Ishikawa (cell line): ENCODE data around the gene AFM.

Source experiments
- FOXM1 ChIP-seq: IDR thresholded peaks from 2 replicates; pipeline ENCODE4 v1.6.1; 2012; ENCODE audit warnings: low read depth, borderline replicate concordance
- REST ChIP-seq: IDR thresholded peaks from 2 replicates; pipeline ENCODE4 v1.6.1; 2012; ENCODE audit warnings: low read depth, mild to moderate bottlenecking
- TAF1 ChIP-seq: IDR thresholded peaks from 2 replicates; pipeline ENCODE4 v1.6.1; 2012; ENCODE audit warnings: low read depth, mild to moderate bottlenecking
- ZBTB7A ChIP-seq: IDR thresholded peaks from 2 replicates; pipeline ENCODE4 v1.6.1; 2012; ENCODE audit warnings: low read depth

DNA sequence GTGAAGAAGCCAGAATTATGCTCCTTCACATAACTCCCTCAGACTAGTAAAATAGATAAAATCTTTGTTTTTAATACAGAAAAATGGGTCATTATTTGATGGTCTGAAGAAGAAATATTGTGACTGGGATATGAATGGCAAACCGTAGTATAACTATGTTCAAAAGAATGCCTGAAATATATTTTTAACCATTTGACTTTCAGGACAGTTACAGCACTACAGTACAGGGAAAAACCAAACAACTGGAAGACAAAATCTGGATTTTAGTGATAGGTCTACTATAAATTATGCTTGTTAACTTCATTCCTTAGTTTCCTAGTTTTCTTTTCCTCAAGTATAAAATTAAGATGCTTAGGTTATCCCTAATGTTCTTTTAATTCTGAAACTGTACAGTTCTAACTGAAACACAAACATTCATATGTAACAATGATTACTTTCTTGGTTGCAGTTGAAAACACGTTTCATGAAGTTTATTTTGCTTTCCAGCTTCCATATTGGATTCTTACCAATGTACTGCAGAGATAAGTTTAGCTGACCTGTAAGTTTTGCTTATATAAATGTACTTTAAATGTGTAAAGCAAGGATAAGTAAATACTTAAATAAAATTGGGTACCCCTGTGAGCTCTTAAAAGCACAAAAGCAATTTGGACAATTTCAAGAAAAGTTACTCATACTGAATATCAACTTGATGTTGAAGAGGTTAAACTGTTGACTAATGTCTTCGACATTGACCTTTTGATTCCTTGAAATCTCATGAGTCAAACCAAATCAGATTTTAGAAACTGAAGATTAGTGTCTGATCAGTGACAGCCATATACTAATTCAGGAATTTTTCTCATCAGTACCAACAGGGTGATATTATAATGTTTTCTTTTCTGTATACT, 44.6 kb upstream of the AFM start:
- no peak for TF ChIP-seq REST
- no peak for TF ChIP-seq ZBTB7A
- TF ChIP-seq FOXM1: no peak
- TF ChIP-seq TAF1: no peak
